NCI-H2196 treated with DMSO at 0.1 percent for 48 hours (cell line): Measurements from ENCODE around the gene APBB2.
A peak's percentile ranks its signal among the peaks of the same experiment; 100 is the strongest.

ENCODE experiments used
- DNase-seq: peaks from one replicate; lab custom pipeline; 2025; ENCODE audit not compliant: unreplicated experiment; lab: John Stamatoyannopoulos, UW

APBB2 gene

DNA sequence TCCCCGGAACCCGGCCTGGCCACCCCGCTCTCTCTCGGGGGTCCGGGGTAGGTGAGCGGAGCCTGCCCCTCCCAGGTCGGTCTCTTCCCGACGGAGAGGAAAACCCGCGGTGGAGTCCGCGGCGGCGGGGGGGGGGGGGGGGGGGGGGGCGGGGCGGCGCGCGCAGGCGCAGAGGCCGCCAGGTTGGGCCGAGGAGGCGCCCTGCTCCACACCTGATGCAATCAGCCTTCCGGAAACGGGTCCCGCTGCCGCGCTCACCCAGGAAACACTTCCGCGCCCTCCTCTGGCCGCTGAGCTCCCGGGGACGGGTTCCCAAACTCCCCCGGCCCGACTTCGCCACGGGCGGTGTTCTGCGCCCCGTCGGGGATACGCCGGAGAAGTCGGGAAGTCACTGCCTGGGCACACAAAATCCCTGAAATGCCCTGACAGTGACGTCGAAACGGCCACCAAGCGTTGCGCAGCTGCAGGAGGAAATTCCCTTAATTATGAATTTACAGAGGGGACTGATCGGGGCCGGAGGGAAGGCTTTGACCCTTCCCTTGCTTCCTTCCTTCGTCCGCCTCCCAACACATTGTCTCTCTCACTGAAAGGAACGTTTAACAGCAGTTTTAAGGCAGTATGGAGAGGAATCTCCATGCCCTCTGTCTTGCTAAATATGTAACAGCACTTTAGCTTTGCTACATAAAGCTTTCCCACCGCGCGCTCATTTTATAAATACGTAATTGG is 2.1 kb upstream of the APBB2 start:
- DNase-seq, result peak; percentile 86

DNA sequence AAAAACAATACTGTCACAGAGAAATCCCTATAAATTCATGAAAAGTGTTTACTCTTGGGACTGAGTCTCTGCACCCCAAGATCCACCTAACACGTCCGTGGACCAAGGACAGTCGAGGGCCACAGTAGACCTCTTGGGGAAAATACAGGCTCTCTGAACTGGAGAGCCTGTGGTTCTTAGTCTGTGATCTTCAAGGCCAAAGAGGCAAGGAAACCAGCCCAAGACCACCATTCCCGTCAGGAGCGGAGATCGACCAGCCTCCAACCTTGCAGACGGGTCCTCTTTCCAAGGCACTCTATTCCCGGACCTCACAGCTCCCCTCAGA is 1.6 kb upstream of the APBB2 start:
- DNase-seq, result no peak

DNA sequence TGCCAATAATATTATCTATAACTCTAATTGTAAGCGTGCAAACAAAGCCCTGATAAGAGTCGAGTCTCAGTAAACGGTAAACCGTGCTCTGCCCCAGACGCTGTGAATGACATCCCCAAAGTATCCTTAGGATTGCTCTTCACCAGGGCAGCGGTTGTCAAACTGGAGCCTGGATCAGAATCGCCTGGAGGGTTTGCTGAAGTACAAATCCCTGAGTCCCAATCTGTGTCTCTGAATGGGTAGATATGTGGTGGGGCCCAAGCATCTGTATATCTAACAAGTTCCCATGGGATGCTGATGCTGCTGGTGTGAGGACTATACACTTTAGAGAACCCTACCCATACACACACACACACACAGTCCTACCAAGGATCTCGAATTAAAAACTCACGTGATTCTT is 813 bp upstream of the APBB2 start:
- DNase-seq, result no peak

DNA sequence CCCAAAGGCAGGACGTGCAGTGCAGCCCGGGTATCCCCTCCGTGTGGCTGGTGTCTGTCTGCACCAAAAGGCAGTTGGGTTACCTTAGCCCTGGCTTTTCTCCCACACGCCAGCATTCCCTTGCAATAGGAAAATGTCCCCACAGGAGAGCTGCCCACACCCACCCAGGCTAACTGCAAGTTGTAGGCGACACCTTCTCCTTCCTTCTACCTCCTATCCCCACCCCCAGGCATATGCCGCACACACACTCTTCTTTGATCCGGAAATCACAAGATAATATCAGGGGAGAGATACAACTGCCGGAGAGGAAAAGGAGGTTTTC is 444 bp upstream of the APBB2 start:
- DNase-seq, result no peak

- DNase-seq, result no peak
Observed at GRCh38 chr4:41213625-41214135, 662 bp downstream of the APBB2 start.

GRCh38 chr4:41212616-41213203 is 1.6 kb downstream of the APBB2 start:
- no peak for DNase-seq

DNA sequence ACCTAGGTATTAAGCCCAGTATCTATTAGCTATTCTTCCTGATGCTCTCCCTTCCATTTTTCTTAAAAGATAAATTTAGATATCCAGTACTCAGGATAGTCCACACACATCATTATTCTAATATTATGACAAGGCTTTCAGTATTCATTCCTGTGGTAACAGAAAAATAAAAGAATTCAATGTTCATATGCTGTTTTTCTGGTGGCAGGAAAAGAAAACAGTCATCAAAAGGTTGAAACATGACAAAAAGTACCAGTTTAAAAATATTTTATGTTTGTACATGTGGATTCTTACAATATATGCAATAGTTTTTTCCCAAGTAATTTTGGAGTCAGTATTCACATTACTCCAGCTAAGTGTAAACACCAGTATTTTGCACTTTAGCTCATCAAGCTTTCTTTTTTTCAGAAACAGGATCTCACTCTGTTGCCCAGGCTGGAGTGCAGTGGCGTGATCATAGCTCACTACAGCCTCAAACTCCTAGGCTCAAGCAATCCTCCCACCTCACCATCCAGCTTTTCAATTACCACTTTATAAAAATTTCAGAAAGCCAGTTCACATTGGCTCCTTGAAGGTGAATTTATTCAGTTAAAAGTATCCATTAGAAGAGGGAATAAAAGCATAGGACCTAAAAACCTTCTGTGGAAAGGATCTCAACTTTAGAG is 2.3 kb downstream of the APBB2 start:
- no peak for DNase-seq

- DNase-seq, result no peak
Observed at GRCh38 chr4:41209901-41210300, 4.4 kb downstream of the APBB2 start.

DNA sequence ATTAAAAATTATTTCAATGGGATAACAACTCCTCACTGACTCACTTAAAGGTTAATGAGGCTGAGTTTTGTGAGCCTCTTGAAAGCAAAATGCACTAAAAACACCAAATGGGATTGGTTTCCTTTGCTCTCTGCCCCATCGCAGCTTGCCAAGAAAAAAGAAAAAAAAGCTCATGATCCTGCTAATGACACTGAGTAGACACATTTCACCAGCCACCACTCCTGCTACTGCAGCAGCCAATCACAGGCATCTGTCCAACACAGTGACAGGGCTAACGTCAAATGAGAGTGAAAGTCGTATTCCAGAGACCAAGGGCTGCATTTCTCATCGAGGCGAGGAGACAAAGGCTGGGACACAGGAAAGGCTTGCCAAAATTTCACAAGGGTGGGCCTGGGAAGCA is 5.2 kb downstream of the APBB2 start:
- DNase-seq, result no peak

DNA sequence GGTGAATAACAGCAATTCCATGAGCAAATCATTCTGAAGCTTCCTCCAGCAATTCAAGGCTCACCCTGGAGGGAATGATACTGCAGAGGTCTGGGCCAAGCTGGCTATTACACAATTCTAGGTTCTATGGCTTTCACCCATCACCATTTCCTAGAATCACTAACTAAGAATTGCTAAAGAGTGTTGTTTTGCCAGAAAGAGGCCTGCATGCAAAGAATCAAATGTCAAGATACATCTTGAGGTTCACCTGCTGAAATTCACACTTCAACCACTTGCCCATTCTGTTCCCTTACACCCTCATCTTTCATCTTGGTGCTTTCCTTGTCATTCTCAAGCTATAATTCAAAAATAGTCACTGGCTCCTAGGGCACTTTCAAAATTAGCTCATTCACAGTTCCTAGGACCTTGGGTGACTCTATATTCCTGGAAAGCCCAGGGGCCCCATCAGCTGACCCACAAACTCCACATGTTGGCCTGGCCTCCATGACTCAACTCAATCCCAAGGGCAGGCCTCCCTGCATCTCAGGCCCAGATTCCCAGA is 7.0 kb downstream of the APBB2 start:
- DNase-seq, result no peak

DNA sequence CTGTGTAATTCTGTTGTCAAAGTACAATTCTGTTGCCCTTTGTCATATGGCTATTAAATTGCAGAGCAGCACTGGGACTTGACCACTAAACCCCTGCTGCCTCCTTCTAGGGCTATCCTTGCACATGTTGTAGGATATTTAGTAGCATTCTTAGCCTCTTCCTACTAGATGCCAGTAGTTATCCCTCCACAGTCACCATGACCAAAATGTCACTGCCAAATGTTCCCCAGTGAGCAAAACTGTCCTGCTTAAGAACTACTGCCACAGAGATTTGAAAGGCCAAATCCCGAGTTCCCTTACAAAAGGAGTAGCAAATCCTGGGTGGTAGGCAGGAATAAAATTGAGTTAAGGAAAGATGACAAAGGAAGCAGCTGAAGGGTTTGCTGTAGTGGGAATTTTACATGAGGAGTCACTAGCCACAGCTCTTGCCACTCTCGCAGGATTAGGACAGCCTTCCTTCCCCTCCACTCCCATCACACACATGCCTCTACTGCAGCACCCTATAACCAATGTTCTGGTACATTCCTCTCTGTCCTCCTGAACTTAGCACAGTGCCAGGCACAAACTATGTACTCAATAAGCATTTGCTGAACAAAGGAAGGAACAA is 8.4 kb downstream of the APBB2 start:
- DNase-seq, result no peak

DNA sequence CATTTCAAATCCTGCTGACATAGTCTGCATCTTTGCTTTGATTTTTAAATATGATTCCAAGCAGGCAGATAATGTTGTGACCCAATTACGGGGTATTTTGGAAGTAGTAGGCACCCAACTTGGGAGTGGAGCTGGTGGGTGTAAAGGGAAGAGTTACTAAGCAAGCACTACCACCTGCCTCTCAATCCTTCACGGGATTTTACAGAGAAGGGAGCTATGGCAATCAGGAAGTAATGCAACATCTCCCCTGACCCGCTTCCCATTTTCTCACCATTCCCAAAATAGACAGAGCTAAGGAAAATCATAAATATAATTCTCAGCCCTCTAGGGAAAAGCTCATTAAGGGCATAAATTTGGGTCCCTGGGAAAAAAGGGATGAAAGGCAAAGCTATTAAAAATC is 9.2 kb downstream of the APBB2 start:
- DNase-seq, result no peak

DNA sequence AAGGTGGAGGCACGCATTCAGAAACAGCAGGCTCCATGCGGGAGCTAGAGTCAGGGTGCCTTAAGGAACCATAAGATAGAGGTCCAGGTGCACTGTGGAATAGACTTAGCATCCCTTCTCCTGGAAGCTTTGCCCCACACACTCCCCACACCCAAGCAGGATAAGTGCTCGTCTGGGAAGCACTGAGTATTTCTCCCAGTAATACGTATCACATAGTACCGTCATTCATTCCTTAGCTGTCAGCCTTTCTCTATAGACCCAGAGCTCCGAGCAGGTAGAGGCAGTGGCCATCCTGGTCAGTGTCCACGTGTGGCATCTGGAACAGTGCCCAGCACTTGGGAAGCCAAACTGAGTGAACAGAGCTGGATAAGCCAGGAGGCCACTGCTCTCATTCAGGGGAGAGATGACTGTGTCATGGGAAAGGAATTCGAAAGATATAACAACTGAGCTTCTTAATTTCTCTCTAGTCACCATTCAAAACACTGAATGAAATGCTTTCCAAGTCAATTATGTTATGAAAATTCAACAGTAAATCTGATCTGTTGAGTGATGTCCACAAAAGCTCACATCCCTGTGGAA is 9.9 kb downstream of the APBB2 start:
- DNase-seq, result peak; percentile 19

DNA sequence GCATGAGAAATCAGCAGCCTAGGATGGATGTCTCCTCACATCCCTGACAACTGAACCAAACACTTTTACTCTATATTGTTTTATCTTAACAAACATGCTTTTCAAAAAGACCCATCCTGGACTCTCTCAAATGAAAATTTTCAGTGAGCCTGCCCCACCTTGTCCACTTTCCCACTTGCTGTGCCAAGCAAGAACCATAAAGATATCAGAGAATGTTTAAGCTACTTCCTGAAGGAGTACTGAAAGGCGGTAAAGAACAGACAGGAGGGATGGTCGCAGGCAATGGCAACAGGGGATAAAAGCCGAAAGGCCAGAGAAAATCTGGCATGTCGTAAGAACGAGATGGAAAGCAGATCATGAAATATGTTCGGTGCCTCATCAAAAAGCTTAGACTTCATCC is 10.5 kb downstream of the APBB2 start:
- no peak for DNase-seq

- no peak for DNase-seq
Observed at GRCh38 chr4:41202820-41203568, 11.3 kb downstream of the APBB2 start.

DNA sequence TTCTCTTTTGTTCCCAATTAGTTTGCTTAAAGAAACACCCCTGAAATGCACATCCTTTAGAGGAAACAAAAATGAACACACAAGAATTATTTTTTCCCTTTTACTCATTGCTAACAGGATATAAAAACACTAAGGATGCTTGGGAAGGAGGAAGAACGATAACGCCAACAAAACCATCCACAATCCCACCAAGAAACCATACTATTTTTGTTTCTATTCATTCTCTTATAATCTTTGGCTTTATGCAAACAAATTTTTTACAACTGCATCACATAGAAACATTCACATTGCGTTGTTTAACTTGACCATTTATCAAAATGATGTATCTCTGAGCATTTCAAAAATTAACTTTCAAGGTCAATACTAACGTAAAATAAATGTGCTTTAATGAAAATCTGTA is 12.0 kb downstream of the APBB2 start:
- no peak for DNase-seq

- no peak for DNase-seq
Observed at GRCh38 chr4:41200486-41201017, 13.8 kb downstream of the APBB2 start.

DNA sequence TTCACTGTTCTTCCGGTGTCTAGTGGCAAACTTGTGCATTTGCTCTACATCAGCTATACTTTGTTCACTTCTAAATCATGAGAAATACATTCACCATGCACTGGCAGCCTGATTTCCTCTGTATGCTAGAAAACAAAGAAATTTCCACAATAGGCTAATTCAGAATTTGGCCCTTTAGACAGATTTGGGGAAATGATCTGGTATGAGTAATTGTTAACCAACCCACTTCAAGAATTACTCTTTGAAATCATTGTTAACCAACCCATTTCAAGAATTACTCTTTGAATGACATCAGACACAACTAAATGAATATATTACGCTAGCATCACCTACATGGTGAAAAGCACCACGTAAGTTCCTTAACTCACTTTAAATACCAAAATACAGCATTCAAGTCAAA is 14.6 kb downstream of the APBB2 start:
- DNase-seq, result no peak

- no peak for DNase-seq
Observed at GRCh38 chr4:41197996-41198395, 16.3 kb downstream of the APBB2 start.

- no peak for DNase-seq
Observed at GRCh38 chr4:41197495-41197894, 16.8 kb downstream of the APBB2 start.
